Glomerular endothelial cell (primary cell): ENCODE data around the gene KDM4F. TPM values are rescaled to one million over a fixed set of nuclear protein-coding genes. Genes with fewer than 3 reads are reported as not detected.

ENCODE experiments used
- DNase-seq: peaks from one replicate; pipeline ENCODE4 v3.0.0-alpha.2; 2011; ENCODE audit warnings: low read depth, low spot score; ENCODE audit errors: extremely low read depth
- total RNA-seq: library from RNA; depleted of rRNA; stranded (reverse); fragments of >200 nt; gene quantifications from 2 replicates; pipeline ENCODE4 v1.2.3, GENCODE V29; 2015

Gene KDM4F
- total RNA-seq, 1 donor from 2014 or later = not detected

DNA sequence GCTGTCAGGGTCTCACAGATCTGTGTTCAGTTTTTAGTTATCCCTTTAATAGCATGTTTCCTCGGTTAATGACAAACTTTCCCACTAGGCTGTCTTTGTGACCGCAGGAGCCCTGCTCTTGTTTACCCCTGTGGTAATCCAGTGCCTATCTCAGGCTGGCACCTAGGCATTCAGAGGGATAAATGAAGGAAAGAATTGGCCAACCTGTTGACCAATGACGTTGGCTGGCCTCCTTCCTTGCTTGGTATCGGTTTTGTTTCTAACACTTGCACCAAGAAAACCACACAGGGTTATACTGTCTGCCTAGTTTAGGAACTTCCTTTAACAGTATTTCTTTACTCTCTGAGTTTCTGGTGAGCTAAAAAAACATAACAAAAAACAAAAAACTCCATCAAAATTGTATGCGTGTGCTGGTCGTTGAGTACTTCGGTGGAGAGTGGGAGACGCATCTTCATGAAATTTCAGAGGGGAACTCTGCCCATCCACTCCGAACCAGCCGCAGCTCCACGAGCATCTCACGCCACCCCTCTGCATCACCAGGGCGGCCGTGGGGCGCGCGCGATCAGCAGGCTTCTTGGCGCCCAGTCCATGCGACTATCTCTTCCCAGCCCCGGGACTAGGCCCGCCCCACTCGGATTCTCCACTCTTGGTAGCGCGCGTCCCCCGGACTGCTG, 39.9 kb downstream of the KDM4F start:
- DNase-seq = no peak

GRCh38 chr11:95089620-95090542, 40.7 kb downstream of the KDM4F start, which contains the start of gene ENDOD1:
TSS of gene ENDOD1 (plus strand) at chr11:95089846. CDS start at chr11:95089928, 82 bp downstream.
- DNase-seq = no peak

GRCh38 chr11:95091663-95092180, 42.5 kb downstream of the KDM4F start:
- no peak for DNase-seq

DNA sequence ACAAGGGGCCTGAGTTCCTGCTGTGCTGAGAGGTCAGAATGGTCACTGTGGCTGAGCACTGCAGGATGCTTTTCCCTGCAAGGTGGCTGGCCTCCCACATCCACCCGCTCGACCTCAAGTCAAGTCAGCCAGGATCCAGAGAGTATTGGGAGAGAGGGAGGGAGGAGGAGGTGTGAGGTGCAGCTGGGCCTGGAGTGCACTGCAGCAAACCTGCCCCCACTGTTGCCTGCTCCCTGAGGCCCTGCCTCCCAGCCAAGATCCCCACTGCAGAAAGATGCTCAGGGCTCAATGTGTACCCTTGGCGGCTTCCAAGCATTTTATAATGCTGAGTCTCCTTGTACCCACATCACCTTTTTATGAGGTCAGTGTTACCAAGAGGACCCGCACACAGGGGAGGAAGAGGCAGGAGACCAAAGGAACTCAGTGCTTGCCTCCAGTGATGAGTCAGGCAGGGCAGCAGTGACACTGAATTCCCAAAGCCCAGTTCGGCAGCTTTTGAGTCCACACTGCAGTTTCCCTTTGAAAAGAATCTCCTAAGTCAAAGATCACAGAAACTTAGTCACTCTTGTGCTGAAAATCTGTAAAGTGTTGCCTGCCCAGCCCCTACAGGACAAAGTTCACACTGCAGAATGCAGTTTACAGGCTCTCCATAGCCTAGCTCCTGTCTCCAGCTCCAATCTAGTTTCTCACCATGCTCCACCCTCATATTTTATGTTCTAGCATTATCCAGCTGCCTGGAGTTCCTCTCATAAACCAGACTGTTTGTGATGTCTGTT, 43.5 kb downstream of the KDM4F start:
- DNase-seq = no peak

GRCh38 chr11:95093548-95093947, 44.3 kb downstream of the KDM4F start:
- DNase-seq = no peak

DNA sequence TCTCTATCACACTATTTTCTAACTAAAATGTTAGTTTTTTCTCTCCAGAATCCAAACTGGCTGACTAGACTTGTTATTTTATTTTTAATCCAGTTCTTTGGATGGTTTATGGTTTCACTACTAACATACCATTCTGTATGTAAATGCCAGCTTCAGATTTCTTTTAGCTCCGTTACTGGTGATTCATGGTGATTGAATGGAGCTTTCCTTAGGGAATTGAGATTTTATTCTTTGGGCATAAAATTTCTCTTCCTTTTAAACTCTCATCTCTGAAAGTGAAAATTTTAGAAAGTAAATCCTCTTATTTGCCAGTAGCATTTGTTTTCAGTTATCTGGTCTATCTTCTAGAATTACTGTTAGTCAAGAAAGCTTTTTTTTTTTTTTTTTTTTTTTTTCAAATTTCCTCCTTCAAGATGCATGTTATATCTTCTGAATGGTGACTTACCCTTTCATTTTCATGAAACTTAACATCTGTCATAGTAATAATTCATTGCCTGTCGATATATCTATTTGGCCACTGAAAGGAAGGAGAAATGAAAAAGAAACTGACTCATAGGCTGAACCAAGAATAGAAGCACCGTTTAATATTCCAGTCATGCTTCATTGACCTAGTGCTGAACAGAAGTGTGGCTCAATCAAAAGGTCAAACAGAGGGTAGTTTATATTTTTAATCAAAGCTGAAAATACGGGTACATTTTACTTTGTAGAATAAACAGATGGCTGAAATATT, 46.8 kb downstream of the KDM4F start:
- DNase-seq = no peak

DNA sequence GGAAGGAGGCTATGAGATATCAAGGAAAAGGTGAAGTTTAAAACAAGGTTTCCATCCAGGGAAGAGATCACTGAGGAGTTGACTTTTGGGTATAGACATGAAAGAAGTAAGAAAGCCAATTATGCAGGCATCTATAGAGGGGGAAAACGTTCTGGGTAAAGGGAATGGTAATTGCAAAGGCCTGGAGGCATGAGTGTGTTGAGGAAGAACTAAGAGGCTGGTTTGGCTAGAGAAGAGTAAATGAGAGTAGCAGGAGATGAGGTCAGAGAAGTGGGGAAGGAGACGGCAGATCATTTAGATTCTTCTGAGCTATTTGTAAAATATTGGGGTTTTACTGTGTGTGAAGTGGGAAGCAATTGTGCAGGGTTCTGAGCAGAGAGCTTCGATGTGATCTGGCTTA, 48.0 kb downstream of the KDM4F start:
- no peak for DNase-seq

- DNase-seq = no peak
Measured at GRCh38 chr11:95098826-95099225, 49.6 kb downstream of the KDM4F start.

DNA sequence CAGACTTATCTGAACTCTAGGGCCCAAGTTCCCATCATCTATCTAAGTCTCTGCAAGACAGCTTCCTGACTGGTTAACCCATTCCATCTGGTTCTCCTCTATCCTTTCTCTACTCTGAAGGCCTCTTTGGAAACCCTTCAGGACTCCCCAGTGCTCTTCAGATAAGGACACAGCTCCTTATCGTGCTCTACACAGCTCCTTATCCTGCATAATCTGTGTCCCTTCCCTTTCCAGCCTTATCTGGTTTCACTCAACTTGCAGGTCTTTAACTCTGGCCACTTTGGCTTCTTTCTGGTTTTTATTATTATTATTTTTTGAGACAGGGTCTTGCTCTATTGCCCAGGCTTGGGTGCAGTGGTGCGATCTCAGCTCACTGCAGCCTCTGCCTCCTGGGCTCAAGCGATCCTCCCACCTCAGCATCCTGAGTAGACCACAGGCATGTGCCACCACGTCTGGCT, 51.0 kb downstream of the KDM4F start:
- DNase-seq = no peak

Other genes with a start within 250 kb of the KDM4F start
- gene CWC15, start 75.9 kb upstream of the KDM4F start, total RNA-seq = 48.0 and 52.9 TPM in 2 replicates
- gene KDM4D, start 75.7 kb upstream of the KDM4F start, total RNA-seq = 0.58 and 0.99 TPM in 2 replicates
- not detected in 2 replicates for gene KDM4E, start 24.2 kb upstream of the KDM4F start, total RNA-seq
- 25.4 and 30.2 TPM in 2 replicates for gene SRSF8, start 17.5 kb downstream of the KDM4F start, total RNA-seq
- gene ENDOD1, start 40.4 kb downstream of the KDM4F start, total RNA-seq = 29.0 and 29.8 TPM in 2 replicates
- 8.9 and 19.8 TPM in 2 replicates for gene SESN3, start 181.8 kb downstream of the KDM4F start, total RNA-seq